ENCODE results near the gene CAMSAP2. TPM values are rescaled to one million over a fixed set of nuclear protein-coding genes. Genes with fewer than 3 reads are reported as not detected.

Gene CAMSAP2
- total RNA-seq, 1 donor from 2014 or later = 10.6 TPM

- no peak for TF ChIP-seq CTCF (conservative IDR thresholded peaks at IDR 0.05; ENCODE audit: low read depth, low read length)
- no peak overlapping the region for H3K4me3 ChIP-seq (ENCODE audit: low read depth, low read length)
- no peak for DNase-seq (ENCODE audit: low read depth)
Observed at GRCh38 chr1:200909757-200910239, 171.1 kb downstream of the CAMSAP2 start.

Other genes starting within 250 kb of the CAMSAP2 start
- gene KIF14, start 118.1 kb upstream of the CAMSAP2 start, total RNA-seq = 13.7 and 13.9 TPM in 2 replicates
- 9.2 and 15.7 TPM in 2 replicates for gene DDX59, start 69.0 kb upstream of the CAMSAP2 start, total RNA-seq
- 0.65 TPM in 1 of 2 replicates, not detected in the other for gene GPR25, start 134.1 kb downstream of the CAMSAP2 start, total RNA-seq
- 84.0 and 191 TPM in 2 replicates for gene INAVA, start 156.0 kb downstream of the CAMSAP2 start, total RNA-seq